ENCODE data around the gene VCY.
"Not testable (repeated sequence)": the region's sequence is repeated elsewhere in the genome, so short reads cannot be mapped to it uniquely, and the experiment has no call there.

Gene VCY

GRCh38 chrY:13986373-13986772, at the start of gene VCY:
VCY (minus strand) TSS chrY:13986473; CDS start chrY:13986440, 33 bp downstream.
- CTCF ChIA-PET; POLR2A ChIA-PET; DNase-seq (ENCODE audit: extremely low spot score): not testable (repeated sequence)

DNA sequence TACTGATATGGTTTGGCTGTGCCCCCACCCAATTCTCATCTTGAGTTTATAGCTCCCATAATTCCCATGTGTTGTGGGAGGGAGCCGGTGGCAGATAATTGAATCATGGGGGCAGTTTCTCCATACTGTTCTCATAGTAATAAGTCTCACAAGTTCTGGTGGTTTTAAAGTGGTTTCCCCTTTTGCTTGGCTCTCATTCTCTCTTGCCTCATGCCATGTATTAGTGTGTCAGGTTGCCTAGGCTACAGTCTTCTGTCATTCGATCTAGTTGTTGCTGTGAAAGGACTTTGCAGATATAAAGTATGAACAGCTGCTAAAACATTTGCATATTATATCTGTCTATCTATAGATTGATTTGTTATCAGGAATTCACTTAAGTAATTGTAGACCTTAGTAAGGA, 44.1 kb upstream of the VCY start:
- DNase-seq (ENCODE audit: extremely low spot score); CTCF ChIA-PET; POLR2A ChIA-PET: not testable (repeated sequence)

- CTCF ChIA-PET; DNase-seq (ENCODE audit: extremely low spot score); POLR2A ChIA-PET: not testable (repeated sequence)
These were observed 25.6 kb upstream of the VCY start for GRCh38 chrY:14011916-14012315.

- CTCF ChIA-PET; POLR2A ChIA-PET; DNase-seq (ENCODE audit: extremely low spot score): not testable (repeated sequence)
These were observed 43.9 kb downstream of the VCY start for GRCh38 chrY:13942406-13942805.
